Stimulated activated CD8-positive, alpha-beta memory T cell treated with anti-CD3 and anti-CD28 coated beads, Interleukin-12 subunit alpha, Interleukin-12 subunit beta, amount 100 ng/mL, for 1 hour (primary cell): ENCODE results near the gene DCTN3.

Experiments
- DNase-seq: peaks from one replicate; pipeline ENCODE4 v3.0.0-alpha.2; 2020; ENCODE audit warnings: low read depth

DCTN3 gene

DNA sequence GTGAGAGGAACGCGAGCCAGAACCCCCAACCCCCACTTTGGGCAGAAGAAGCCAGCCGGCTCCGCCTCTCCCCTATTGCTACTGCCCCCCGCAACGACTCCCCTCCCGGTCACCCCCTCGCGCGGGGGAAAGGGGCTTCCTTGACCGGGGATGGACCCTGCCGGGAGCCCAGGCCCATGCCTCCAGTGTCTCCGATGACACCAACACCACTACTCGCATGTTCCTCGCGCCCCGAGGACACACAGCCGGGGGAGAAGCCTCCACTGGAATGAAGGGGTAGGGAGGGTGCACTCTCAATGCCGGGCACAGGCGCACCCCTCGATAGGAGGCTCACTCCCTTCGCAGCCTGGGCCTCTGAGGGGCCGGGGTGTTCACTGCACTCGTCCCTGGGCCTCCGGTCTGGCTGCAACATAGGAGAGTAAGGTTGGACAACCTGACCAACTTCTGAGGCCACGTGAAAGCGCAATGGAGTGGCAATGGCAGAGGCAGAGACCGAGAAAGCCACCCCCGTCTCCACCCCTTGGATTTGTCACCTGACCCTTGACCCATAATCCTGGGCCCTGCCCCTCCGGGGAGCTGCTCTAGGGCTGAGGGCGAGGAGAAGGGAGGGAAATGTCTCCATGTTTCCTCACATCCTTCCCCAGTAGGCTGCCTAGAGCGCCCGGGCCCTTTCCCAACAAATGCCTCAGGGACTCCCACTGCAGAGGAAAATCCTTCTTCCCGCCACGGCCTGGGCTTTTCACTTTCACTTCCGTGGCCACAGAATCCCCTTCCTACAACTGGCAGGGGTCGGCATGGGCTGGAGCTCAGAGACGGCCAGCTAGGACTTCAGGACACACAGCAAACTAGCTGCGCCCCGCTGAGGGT lies 29.7 kb downstream of the DCTN3 start:
- DNase-seq, result no peak

DNA sequence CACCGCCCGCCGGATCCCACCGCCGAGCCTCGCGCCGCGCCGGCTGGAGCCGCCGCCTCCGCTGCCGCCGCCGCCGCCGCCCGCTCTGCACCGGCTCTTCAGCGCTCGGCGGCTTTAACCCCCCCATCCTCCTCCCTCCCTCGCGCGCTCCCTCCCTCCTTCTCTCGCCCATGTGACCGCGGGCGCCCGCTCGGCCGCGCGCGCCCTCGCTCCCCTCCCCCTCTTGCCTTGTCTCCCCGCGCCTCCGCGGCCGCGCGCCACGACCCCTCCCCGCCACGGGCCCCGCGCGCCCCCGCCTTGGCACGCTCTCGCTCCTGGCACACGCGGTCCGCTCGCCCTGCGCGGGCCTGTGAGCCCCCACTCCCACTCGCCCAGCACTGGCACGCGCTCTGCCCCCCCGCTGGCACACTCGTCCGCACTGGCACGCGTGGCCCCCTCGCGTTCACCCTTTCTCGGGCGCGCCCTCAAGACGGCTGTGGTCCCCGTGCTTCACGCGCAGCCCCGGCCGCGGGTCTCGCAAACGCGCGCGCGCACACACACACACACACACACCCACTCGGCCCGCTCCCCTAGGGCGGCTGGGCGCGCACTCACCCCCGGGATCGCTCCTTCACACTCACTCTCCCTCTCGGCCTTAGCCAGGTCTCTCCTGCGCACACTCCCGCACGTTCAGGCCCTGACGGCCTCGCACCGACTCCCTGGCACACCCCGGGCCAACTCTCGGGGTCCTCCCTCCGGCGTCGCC lies 30.5 kb downstream of the DCTN3 start, which contains the start of gene CNTFR:
Gene CNTFR (minus strand): TSS at position 89 of the 745 bp plus-strand sequence. CDS start 20,743 bp downstream, outside the sequence.
- DNase-seq, result no peak

- no peak for DNase-seq
These were observed 31.3 kb downstream of the DCTN3 start for GRCh38 chr9:34588671-34589635.

DNA sequence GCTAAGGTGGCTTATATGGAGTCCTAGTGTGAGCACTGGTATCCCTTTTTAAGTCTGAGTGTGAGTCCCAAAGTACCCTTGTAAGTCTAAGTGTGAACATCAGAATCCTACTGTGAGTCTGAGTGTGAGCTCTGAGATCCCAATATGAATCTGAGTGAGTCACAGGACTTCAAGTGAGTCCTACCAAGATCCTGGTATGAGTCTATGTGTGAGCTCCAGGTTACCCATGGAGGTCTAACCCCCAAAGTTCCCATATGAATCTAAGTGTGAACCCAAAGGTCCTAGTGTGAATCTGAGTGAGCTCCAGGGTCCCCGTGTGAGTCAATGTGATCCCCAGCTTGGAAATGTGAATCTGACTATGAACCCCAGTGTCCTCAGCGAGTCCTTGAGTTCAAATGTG lies 33.0 kb downstream of the DCTN3 start:
- DNase-seq, result no peak

- no peak for DNase-seq
These were observed 34.2 kb downstream of the DCTN3 start for GRCh38 chr9:34585946-34586669.

- DNase-seq, result no peak
These were observed 35.3 kb downstream of the DCTN3 start for GRCh38 chr9:34584970-34585369.

DNA sequence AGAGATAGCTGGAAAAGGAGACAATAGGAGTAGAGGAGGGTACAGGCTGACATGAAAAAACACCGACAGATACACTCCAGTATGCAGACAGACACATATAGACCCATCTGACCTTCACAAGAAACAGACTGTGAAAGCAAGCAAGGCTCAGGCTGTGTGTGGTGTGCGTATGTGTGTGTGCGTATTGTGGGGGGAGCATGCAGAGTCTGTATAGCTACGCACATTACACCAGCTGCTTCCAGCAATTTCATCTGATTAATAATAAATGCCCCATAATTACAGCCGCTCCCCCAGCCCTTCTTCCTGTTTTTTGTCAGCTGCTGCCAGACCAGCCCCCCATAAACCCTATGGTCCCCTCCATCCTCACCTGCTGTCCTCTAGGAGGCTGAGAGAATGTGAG lies 37.5 kb downstream of the DCTN3 start:
- no peak for DNase-seq

GRCh38 chr9:34581318-34581717 lies 39.0 kb downstream of the DCTN3 start:
- no peak for DNase-seq

DNA sequence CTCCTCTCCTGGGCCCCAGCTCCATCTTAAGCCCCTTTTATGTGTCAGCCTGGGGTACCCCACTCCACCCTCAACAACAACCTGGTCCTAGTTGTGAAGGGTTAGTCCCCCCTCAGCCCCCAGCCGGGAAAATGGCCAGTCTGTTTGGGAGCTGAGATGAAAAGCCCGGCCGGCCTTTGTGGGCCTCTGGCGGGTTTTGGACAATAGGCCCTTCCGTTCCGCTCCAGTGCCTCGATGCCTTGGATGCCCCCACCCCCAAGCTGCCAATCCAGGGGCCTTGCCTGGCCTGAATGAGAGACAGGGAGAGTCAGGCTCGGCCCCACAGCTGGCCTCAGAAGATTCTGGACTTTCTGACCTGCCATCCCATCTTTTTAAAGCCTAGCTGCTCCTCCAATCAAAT lies 39.9 kb downstream of the DCTN3 start:
- DNase-seq, result no peak

DNA sequence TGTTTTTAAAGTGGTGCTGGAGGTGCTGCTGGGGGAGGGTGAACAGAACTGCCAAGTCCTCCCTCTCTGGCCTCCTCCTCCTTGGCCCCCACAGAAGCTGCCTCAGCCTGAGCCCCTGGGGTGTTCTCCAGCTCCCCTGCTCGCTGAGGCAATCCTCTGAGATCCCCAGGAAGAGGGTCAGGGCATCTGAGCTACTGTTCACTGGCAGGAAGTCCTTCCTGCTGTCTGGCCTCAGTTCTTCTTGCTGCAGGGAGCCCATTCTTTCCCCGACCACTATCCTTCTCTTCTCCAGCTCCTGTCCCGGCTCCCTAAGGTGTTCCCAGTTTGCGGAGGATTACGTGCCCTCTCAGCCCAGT lies 40.5 kb downstream of the DCTN3 start:
- no peak for DNase-seq

DNA sequence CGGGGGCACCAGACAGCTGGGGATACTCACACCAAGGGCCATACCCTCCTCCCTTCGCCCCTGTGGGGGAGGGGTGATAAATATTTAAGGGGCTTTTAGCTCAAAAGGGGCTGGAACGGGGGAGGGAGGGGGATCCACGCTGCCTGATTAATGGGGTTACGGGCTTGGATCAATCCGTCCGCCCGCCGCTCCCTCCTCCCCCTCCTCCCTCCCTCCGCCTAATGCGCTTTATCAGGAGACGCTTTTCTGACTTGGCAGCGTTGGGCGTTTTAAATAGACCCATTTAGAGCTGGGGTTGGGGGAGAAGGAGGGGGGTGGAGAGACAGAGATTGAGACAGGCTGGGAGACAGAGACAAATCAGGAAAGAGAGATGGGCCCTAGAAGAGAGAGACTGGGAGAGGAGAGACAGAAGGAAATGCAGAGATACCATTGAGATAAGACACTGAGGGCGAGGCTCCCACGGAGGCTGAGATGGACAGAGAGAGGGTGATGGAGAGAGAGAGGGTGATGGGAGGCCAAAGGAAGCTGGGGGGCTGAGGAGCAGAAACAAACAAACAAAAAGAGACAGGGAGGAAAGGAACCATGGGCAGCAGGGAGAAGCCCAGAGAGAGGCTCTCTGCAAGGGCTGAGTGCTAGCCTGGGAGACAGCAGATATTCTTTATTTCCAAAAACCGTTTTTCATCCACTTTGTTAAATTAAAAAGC lies 41.0 kb downstream of the DCTN3 start:
- no peak for DNase-seq

DNA sequence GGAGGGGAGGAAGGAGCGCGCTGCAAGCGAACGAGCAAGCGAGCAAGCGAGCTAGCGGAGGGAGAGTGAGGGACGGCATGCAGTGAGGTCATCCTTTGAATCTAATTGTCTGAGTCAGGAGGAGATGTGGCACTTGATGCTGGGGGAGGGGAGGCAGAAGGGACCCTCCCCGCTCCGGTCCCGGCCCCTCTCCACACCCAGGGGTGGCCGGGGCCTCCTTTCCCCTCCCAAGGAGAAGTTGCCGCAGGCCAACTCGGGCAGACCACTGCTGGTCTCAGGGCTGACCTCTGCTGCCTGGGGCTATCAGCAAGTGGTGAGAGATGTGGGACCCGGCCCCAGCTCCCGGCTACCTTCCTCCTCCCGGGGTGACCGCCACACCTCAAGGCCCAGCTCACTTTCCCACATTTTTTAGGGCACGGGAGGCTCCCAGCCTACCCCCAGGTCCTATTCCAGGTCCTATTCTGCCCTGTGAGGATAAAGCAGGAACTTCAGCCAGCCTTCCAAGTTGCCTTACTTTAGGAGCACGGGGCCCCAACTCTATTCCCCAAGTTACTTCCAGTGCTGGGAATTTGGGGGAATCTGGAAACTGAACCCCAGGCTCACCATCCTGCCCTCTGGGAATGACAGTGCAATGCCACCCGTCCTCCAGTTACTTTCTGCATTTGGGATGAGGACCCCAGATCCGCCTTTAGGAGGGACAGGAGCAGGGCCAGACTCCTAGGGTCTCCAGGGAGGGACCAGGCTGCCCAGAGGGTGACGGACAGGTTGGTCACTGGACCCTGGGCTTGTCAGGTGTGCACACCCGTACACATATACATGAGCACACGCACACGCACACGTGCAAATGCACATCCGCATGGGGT lies 41.8 kb downstream of the DCTN3 start:
- DNase-seq, result no peak

GRCh38 chr9:34577400-34578240 lies 42.7 kb downstream of the DCTN3 start:
- DNase-seq, result no peak

GRCh38 chr9:34576597-34577399 lies 43.5 kb downstream of the DCTN3 start:
- no peak for DNase-seq

GRCh38 chr9:34575862-34576596 lies 44.3 kb downstream of the DCTN3 start:
- DNase-seq, result no peak

DNA sequence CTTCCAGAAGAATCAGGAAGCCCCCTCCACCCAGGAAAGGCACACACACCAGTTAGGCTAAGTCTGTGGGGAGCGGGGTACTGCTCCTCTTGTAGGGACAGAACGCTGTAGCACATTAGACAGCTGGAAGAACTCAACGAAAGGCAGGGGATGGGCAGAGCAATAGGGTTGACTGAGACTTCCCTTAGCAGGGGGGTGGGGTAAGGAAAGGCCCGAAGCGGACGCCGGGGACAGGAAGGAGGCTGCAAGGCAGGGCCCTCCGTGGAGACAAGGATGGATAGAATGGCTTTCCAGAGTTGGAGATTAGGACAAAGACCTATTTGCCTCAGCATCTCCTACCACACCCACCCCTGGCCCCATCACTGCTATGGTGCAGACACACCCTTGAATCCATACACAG lies 45.1 kb downstream of the DCTN3 start:
- no peak for DNase-seq

DNA sequence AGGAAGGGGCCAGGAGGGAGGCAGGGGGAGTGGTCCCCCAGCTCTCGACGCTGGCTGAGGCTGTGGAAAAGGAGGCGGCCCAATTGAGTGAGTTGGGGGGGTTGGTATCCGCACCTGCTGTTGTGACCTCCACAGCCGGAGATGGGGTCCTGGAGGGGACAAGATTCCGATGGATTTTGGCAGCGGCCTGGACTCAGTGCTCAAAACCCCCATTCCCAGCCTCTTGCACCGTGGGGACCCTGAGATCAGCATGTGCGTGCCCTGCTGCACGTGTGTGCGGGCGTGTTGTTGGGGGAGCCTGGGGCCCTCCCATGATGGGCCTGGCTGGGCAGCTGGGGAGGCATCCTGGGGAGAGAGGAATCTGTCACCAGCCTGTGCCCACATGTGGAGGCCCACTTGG lies 45.7 kb downstream of the DCTN3 start:
- DNase-seq, result no peak
